GM19328 (cell line): ENCODE results near the gene CDCA8.
"Not testable (repeated sequence)": the region's sequence is repeated elsewhere in the genome, so short reads cannot be mapped to it uniquely, and the experiment has no call there.

ENCODE experiments used
- ATAC-seq: cut with Tn5 transposase; IDR thresholded peaks from one replicate; pipeline ENCODE4 v1.9.1; 2021; ENCODE audit warnings: mild to moderate bottlenecking, moderate library complexity; ENCODE audit not compliant: unreplicated experiment

The CDCA8 gene

GRCh38 chr1:37732111-37732780 lies 39.9 kb downstream of the CDCA8 start:
- ATAC-seq: no peak

GRCh38 chr1:37734629-37735591 lies 42.6 kb downstream of the CDCA8 start:
- ATAC-seq: no peak

GRCh38 chr1:37737975-37738374 lies 45.7 kb downstream of the CDCA8 start:
- ATAC-seq: not testable (repeated sequence)

GRCh38 chr1:37738619-37739018 lies 46.3 kb downstream of the CDCA8 start:
- ATAC-seq: not testable (repeated sequence)

GRCh38 chr1:37739222-37739621 lies 46.9 kb downstream of the CDCA8 start:
- ATAC-seq: no peak

GRCh38 chr1:37741130-37741529 lies 48.8 kb downstream of the CDCA8 start:
- ATAC-seq: no peak

- no peak for ATAC-seq
Observed at GRCh38 chr1:37741662-37742061, 49.3 kb downstream of the CDCA8 start.

GRCh38 chr1:37746806-37747205 lies 54.5 kb downstream of the CDCA8 start:
- no peak for ATAC-seq

GRCh38 chr1:37748565-37748964 lies 56.2 kb downstream of the CDCA8 start:
- no peak for ATAC-seq

- no peak for ATAC-seq
Observed at GRCh38 chr1:37752213-37752582, 59.9 kb downstream of the CDCA8 start.

GRCh38 chr1:37752583-37753471 lies 60.5 kb downstream of the CDCA8 start:
- no peak for ATAC-seq

GRCh38 chr1:37753473-37754321 lies 61.4 kb downstream of the CDCA8 start:
- no peak for ATAC-seq

- ATAC-seq: no peak
Observed at GRCh38 chr1:37755290-37755689, 63.0 kb downstream of the CDCA8 start.

- no peak for ATAC-seq
Observed at GRCh38 chr1:37755951-37756560, 63.7 kb downstream of the CDCA8 start.
